ENCODE data around the gene CYP27C1.

CYP27C1 gene

DNA sequence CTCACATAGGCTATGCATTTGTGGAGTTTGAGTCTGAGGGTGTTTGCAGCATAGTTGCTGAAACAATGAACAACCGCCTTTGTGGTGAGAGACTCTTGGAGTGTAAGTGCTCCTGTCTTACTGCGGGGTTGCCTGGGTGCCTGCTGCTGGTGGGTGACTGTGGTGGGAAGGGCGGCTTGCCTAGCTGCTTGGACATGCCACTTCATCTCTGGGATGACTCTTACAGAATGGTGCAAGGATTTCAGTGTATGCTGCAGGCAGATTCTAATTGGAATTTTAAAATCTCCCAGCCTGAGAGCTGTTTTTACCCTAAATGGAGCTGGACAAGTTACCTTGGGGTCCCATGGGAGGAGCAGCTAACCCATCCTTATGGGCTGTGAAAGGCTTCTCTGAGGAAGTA, 50.1 kb downstream of the CYP27C1 start:
- Histone ChIP-seq H2AFZ (ENCODE audit: low read length) (no peak overlapping the region), H3K36me3 (ENCODE audit: insufficient read depth, low read length) (no peaks in the 10 kb centered on the region), H3K27ac (ENCODE audit: low read depth, low read length, poor library complexity, severe bottlenecking) (no peak overlapping the region), H3K27me3 (ENCODE audit: insufficient read depth, low read length) (0 out of 2 replicates have a peak, but pooled peaks cover 5% of the 10 kb centered on the region), H3K79me2 (ENCODE audit: insufficient read depth, low read length) (no peaks in the 10 kb centered on the region), H3K9me3 (ENCODE audit: low read length) (no peaks in the 10 kb centered on the region), H3K4me2 (ENCODE audit: low read length) (no peak overlapping the region), H3F3A (ENCODE audit: insufficient read depth, low read length) (no peaks in the 10 kb centered on the region), H3K4me1 (ENCODE audit: insufficient read depth, low read length, severe bottlenecking) (no peaks in the 10 kb centered on the region), H3K9ac (ENCODE audit: low read length) (no peak overlapping the region), H4K20me1 (ENCODE audit: insufficient read depth, low read length) (no peaks in the 10 kb centered on the region), H3K9me2 (ENCODE audit: low read depth, low read length) (no peaks in the 10 kb centered on the region), H3K4me3 (ENCODE audit: low read depth, low read length, poor library complexity, severe bottlenecking) (no peak overlapping the region)
- TF ChIP-seq, protein P1, sequence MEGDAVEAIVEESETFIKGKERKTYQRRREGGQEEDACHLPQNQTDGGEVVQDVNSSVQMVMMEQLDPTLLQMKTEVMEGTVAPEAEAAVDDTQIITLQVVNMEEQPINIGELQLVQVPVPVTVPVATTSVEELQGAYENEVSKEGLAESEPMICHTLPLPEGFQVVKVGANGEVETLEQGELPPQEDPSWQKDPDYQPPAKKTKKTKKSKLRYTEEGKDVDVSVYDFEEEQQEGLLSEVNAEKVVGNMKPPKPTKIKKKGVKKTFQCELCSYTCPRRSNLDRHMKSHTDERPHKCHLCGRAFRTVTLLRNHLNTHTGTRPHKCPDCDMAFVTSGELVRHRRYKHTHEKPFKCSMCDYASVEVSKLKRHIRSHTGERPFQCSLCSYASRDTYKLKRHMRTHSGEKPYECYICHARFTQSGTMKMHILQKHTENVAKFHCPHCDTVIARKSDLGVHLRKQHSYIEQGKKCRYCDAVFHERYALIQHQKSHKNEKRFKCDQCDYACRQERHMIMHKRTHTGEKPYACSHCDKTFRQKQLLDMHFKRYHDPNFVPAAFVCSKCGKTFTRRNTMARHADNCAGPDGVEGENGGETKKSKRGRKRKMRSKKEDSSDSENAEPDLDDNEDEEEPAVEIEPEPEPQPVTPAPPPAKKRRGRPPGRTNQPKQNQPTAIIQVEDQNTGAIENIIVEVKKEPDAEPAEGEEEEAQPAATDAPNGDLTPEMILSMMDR (IDR thresholded peaks at IDR 0.05; ENCODE audit: low read length) = no peak
- no peak for TF ChIP-seq EZH2 (IDR thresholded peaks at IDR 0.05; ENCODE audit: borderline replicate concordance, low read length)

- H2AFZ ChIP-seq (ENCODE audit: low read length) = no peak overlapping the region
- no peaks in the 10 kb centered on the region for H3K9me2 ChIP-seq (ENCODE audit: low read depth, low read length)
- 0 out of 2 replicates have a peak, but pooled peaks cover 5% of the 10 kb centered on the region for H3K27me3 ChIP-seq (ENCODE audit: insufficient read depth, low read length)
- H3K79me2 ChIP-seq (ENCODE audit: insufficient read depth, low read length) = no peaks in the 10 kb centered on the region
- H3K36me3 ChIP-seq (ENCODE audit: insufficient read depth, low read length) = no peaks in the 10 kb centered on the region
- H3K27ac ChIP-seq (ENCODE audit: low read depth, low read length, poor library complexity, severe bottlenecking) = no peak overlapping the region
- H3K9me3 ChIP-seq (ENCODE audit: low read length) = no peaks in the 10 kb centered on the region
- H3K9ac ChIP-seq (ENCODE audit: low read length) = no peak overlapping the region
- no peaks in the 10 kb centered on the region for H4K20me1 ChIP-seq (ENCODE audit: insufficient read depth, low read length)
- no peaks in the 10 kb centered on the region for H3F3A ChIP-seq (ENCODE audit: insufficient read depth, low read length)
- H3K4me3 ChIP-seq (ENCODE audit: low read depth, low read length, poor library complexity, severe bottlenecking) = no peak overlapping the region
- H3K4me2 ChIP-seq (ENCODE audit: low read length) = no peak overlapping the region
- no peaks in the 10 kb centered on the region for H3K4me1 ChIP-seq (ENCODE audit: insufficient read depth, low read length, severe bottlenecking)
- TF ChIP-seq, protein P1 (IDR thresholded peaks at IDR 0.05; ENCODE audit: low read length) = no peak
- no peak for TF ChIP-seq EZH2 (IDR thresholded peaks at IDR 0.05; ENCODE audit: borderline replicate concordance, low read length)
Observed at GRCh38 chr2:127169066-127169660, 50.9 kb downstream of the CYP27C1 start.

- Histone ChIP-seq H3K9me3 (ENCODE audit: low read length) (no peaks in the 10 kb centered on the region), H3K27ac (ENCODE audit: low read depth, low read length, poor library complexity, severe bottlenecking) (no peak overlapping the region), H3K27me3 (ENCODE audit: insufficient read depth, low read length) (peaks cover 9% of the 10 kb centered on the region; the same call in 1 of the 2 replicates), H3F3A (ENCODE audit: insufficient read depth, low read length) (no peaks in the 10 kb centered on the region), H3K4me2 (ENCODE audit: low read length) (no peak overlapping the region), H3K36me3 (ENCODE audit: insufficient read depth, low read length) (no peaks in the 10 kb centered on the region), H2AFZ (ENCODE audit: low read length) (no peak overlapping the region), H3K4me3 (ENCODE audit: low read depth, low read length, poor library complexity, severe bottlenecking) (no peak overlapping the region), H3K9me2 (ENCODE audit: low read depth, low read length) (no peaks in the 10 kb centered on the region), H3K79me2 (ENCODE audit: insufficient read depth, low read length) (no peaks in the 10 kb centered on the region), H4K20me1 (ENCODE audit: insufficient read depth, low read length) (no peaks in the 10 kb centered on the region), H3K9ac (ENCODE audit: low read length) (no peak overlapping the region), H3K4me1 (ENCODE audit: insufficient read depth, low read length, severe bottlenecking) (no peaks in the 10 kb centered on the region)
- TF ChIP-seq, protein P1 (IDR thresholded peaks at IDR 0.05; ENCODE audit: low read length) = no peak
Observed at GRCh38 chr2:127166231-127166860, 53.8 kb downstream of the CYP27C1 start.

Measured in OCI-LY1 (cell line).